DMS53 (cell line): ENCODE results near the gene LRRN4.

Source experiments
- DNase-seq: peaks from one replicate; lab custom pipeline; 2025; lab: John Stamatoyannopoulos, UW

The LRRN4 gene

GRCh38 chr20:6030453-6031080 is 23.3 kb downstream of the LRRN4 start:
- DNase-seq = no peak

GRCh38 chr20:6029538-6029937 is 24.3 kb downstream of the LRRN4 start:
- DNase-seq = no peak

- DNase-seq = no peak
Measured at GRCh38 chr20:6028818-6029217, 25.0 kb downstream of the LRRN4 start.

DNA sequence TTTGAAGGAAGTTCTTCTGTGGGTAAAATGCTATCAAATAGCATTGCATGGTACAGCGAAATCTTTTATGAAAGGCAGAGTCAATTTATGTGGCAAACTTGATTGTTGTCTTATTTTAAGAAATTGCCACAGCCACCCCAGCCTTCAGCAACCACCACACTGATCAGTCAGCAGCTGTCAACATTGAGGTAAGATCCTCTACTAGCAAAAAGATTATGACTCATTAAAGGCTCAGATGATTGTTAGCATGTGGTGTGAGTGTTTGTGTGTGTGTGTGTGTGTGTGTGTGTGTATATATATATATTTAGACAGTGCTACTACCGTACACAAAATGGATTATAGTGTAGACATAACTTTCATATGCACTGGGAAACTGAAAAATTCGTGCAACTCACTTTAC is 27.8 kb downstream of the LRRN4 start:
- DNase-seq = peak; percentile 55

DNA sequence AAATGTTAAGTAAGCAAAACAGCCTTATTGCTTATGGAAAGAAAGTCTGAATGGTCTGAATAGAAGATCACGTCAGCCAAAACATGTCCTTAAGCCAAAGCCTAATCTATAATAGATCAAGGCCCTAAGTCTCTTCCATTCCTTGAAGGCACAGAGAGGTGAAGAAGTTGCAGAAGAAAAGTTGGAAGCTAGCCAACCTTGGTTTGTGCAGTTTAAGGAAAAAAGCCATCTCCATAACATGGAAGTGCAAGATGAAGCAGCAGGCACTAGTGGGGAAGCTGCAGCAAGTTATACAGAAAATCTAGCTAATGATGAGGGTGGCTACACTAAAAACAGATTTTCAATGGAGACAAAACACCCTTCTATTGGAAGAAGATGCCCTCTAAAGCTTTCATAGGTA is 29.1 kb downstream of the LRRN4 start:
- no peak for DNase-seq

DNA sequence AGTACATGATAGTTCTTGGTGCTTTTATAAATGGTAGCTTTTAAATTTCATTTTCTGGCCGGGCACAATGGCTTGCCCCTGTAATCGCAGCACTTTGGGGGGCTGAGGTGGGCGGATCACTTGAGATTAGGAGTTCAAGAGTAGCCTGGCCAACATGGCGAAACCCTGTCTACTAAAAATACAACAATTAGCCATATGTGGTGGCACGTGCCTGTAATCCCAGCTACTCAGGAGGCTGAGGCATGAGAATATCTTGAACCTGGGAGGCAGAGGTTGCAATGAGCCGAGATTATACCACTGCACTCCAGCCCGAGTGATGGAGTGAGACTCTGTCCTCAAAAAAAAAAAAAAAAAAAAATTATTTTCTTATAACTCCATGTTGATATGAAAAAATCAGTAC is 36.0 kb downstream of the LRRN4 start:
- no peak for DNase-seq

- DNase-seq = no peak
Measured at GRCh38 chr20:6017467-6017866, 36.4 kb downstream of the LRRN4 start.

- no peak for DNase-seq
Measured at GRCh38 chr20:6014957-6015356, 38.9 kb downstream of the LRRN4 start.

- DNase-seq = no peak
Measured at GRCh38 chr20:6014017-6014416, 39.8 kb downstream of the LRRN4 start.

- no peak for DNase-seq
Measured at GRCh38 chr20:6012179-6012578, 41.7 kb downstream of the LRRN4 start.

DNA sequence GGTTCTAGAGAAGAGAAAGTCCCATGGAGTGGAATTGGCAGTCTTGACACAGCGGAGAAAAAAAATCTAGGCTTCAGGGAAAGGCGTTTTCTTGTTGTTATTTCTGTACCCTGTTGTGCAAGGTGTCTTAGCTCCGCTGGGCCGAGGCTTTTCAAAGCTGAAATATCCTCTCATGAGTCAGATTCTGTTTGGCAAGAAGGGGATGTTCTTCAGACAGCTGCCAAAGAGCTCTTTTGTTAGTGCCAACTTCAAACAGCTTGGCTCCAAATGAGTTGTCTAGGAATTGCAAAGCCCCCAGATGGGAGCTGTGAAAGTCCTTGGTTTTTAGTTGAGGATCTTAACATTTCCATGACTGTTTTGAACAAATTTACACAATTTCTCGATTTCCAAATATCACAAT is 45.6 kb downstream of the LRRN4 start:
- DNase-seq = no peak

DNA sequence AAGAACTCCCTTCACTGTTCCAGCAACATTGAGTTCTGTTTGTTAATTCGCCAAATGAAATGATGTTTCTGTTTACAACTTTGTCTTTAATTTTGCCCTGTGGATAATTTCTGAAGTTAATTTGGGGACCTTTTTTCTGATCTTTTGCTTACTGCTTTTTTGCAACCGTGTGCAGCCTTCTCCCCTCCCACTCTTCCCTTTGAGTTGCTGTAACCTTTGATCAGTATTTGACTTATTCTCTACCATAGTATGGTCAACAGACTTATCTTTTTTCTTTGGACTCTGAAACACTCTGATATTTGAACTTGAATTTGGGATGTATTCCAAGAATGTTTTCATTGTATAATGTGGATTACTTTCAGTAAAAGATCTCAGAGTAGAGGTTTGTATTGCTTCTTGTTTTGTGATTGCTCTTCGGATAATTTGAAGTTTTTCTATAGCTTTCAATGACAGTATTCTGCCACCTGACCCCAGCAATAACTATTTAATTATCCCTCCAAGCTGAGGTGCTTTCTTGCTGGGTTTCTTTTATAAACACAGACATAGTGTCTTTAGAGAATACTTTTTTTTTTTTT is 46.2 kb downstream of the LRRN4 start:
- no peak for DNase-seq

DNA sequence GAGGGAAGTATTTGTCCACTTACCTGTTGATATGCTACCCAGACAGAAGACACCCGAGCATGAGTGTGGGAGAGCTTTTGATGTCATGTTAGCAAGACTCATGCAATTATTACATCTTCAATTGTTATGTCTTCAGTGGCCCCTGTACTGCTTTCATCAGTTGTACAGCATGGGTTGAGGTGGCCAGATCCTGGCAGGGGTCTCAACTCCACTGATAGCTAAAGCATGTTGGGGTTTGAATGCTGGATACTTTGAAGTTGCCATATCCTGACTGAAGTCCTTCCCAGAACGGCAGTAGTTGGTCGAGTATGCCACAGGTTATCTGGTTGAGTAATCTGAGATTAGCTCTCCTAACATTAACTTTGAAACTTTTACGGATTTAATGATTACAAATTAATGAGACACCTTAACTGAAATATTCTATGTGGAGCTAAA is 46.7 kb downstream of the LRRN4 start:
- peak; percentile 23 for DNase-seq

DNA sequence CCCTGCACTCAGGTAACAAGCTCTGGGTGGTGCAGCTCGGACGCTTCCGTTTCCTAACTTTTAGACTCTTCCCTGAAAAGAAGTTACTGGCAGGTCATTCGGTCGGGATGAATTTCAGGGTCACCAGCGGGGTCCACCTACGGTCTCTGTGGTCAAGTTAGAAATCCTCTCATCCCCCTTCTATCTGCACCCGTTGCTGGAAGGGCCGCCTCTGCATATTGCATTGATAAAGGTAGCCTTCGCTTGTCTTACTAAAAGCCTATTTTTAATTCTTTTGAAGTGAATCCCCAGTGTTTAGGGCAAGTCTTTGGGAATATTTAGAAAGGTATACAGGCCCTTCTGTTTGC is 47.3 kb downstream of the LRRN4 start:
- peak; percentile 50 for DNase-seq

DNA sequence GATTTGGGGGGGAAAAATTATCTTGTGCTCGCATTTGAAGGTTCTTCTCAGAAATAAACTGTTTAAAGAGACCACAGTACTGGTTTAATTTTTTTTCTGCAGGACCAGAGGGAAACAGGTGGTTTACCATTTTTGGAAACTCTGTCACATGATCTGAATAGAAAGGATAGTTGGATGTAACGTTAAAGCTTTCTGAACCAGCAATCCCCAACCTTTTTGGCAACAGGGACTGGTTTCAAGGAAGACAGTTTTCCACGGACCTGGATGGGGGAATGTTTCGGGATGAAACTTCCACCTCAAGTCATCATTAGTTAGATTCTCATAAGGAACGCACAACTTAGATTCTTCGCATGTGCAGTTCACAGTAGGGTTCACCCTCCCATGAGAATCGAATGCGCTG is 53.0 kb downstream of the LRRN4 start:
- DNase-seq = no peak

GRCh38 chr20:5999783-6000182 is 54.1 kb downstream of the LRRN4 start:
- DNase-seq = no peak

GRCh38 chr20:5996765-5997164 is 57.1 kb downstream of the LRRN4 start:
- peak; percentile 34 for DNase-seq

DNA sequence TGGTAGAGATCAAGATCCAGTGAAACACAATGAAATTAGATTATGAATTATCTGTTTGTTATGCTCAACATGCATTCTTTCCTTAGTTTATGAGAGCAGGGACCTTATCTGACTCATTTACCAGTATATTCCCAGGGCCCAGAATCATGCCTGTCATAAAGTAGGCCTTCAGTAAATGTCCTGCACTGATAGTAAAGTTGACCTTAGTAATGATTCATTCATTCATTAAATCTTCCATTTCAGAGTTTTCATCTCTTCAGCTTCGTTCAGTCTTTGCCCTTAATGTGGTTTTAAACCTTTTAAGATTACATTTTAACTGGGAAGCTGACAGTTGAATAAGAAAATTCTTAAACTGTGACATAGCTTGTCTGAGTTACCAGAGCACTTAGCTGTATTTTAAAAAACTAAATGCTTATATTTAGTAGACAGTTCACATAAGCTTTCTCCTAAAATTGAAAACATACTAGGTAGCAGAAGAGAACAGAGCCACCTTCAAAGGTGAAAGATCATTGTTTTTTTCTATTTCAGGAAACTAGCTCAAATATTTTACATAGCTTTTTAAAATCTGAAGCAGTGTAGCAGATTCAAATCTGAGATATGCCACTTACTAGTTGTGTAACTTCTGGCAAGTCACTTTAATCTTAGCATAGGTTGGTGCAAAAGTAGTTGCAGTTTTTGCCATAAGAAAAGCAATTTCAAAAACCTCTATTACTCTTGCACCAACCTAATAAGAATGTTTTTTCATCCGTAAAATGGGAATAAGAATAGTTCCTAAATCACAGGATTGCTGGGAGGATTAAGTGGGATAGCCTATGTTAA is 62.0 kb downstream of the LRRN4 start:
- no peak for DNase-seq

DNA sequence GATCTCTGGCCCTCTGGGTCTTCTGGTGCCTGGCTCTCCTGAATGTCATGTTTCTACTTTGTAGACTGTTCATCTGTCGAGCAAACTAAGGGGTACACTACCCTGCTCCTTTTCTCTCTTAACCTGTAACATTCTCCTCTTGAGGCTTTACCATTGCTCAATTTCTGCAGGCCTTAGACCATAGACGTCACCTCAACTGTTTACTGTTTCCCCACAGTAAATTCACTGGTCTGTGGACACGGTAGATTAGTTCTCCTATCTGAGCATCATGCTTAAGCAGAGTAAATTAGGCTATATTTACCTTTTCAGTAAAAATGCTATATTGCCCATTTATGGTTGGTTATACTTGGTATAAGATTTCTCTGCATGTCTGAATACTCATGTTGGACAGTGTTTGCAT is 62.9 kb downstream of the LRRN4 start:
- DNase-seq = no peak
